Neural cell (in vitro differentiated cells): Measurements from ENCODE around the gene TNS4. TPM values are rescaled to one million over a fixed set of nuclear protein-coding genes. Genes with fewer than 3 reads are reported as not detected.

ENCODE experiments used
- H2AFZ ChIP-seq: fragments of 200-600, 300-800 bp; sonication (generic), shearing (Covaris generic); 2 replicates; pipeline ENCODE4 v1.6.0; 2014; ENCODE audit warnings: low read depth, mild to moderate bottlenecking, antibody characterized with exemption, low read length, moderate library complexity
- H3F3A ChIP-seq: fragments of 200-600 bp; shearing (Covaris generic); 2 replicates; pipeline ENCODE4 v1.6.1; 2016; ENCODE audit warnings: mild to moderate bottlenecking, moderate library complexity, mixed read lengths, antibody characterized with exemption, low read length; ENCODE audit not compliant: insufficient read depth, poor library complexity, severe bottlenecking
- H3K27ac ChIP-seq: fragments of 200-600, 300-800 bp; sonication (generic), shearing (Covaris generic); 2 replicates; pipeline ENCODE4 v1.5.1; 2014; ENCODE audit warnings: mild to moderate bottlenecking, low read length, moderate library complexity
- H3K27me3 ChIP-seq: fragments of 300-800, 200-600 bp; sonication (generic), shearing (Covaris generic); 2 replicates; pipeline ENCODE4 v1.6.0; 2014; ENCODE audit warnings: mild to moderate bottlenecking, low read depth, low read length, moderate library complexity; ENCODE audit not compliant: insufficient read depth
- H3K36me3 ChIP-seq: fragments of 300-800, 200-600 bp; sonication (generic), shearing (Covaris generic); 2 replicates; pipeline ENCODE4 v1.5.1; 2014; ENCODE audit warnings: mild to moderate bottlenecking, antibody characterized with exemption, low read length, moderate library complexity; ENCODE audit not compliant: insufficient read depth
- H3K4me2 ChIP-seq: fragments of 300-800, 200-600 bp; sonication (generic), shearing (Covaris generic); 2 replicates; pipeline ENCODE4 v1.6.0; 2014; ENCODE audit warnings: mild to moderate bottlenecking, low read length
- H3K4me3 ChIP-seq: fragments of 300-800, 200-600 bp; sonication (generic), shearing (Covaris generic); 2 replicates; pipeline ENCODE4 v1.5.1; 2014; ENCODE audit warnings: mild to moderate bottlenecking, low read length, moderate library complexity
- H3K79me2 ChIP-seq: fragments of 200-600 bp; shearing (Covaris generic); replicated peaks from 2 replicates; pipeline ENCODE4 v1.6.0; 2014; ENCODE audit warnings: mild to moderate bottlenecking, low read length, moderate library complexity; ENCODE audit not compliant: insufficient read depth
- H3K9ac ChIP-seq: fragments of 300-800, 200-600 bp; sonication (generic), shearing (Covaris generic); 2 replicates; pipeline ENCODE4 v1.6.1; 2016; ENCODE audit warnings: mild to moderate bottlenecking, low read length, mixed read lengths
- H3K9me2 ChIP-seq: fragments of 200-600 bp; shearing (Covaris generic); 2 replicates; pipeline ENCODE4 v1.6.1; 2016; ENCODE audit warnings: mild to moderate bottlenecking, low read length, mixed read lengths; ENCODE audit not compliant: insufficient read depth
- H3K9me3 ChIP-seq: fragments of 200-600, 300-800 bp; sonication (generic), shearing (Covaris generic); 2 replicates; pipeline ENCODE4 v1.6.1; 2016; ENCODE audit warnings: mild to moderate bottlenecking, mixed run types, low read length, moderate library complexity, mixed read lengths
- H4K20me1 ChIP-seq: fragments of 200-600 bp; shearing (Covaris generic); 2 replicates; pipeline ENCODE4 v1.6.1; 2016; ENCODE audit warnings: mild to moderate bottlenecking, mixed run types; ENCODE audit not compliant: insufficient read depth
- CTCF ChIP-seq: fragments of 450-650 bp; IDR thresholded peaks from 2 replicates; pipeline ENCODE4 v1.5.1; 2014; ENCODE audit warnings: antibody characterized with exemption, mild to moderate bottlenecking, moderate library complexity; ENCODE audit not compliant: poor library complexity, severe bottlenecking
- EP300 ChIP-seq: fragments of 450-650 bp; conservative IDR thresholded peaks from 2 replicates; pipeline ENCODE4 v1.6.1; 2014; ENCODE audit warnings: antibody characterized with exemption, mild to moderate bottlenecking, moderate library complexity; ENCODE audit not compliant: poor library complexity, severe bottlenecking
- EZH2 ChIP-seq: fragments of 200-600, 300-800 bp; shearing (Covaris generic), sonication (generic); IDR thresholded peaks from 2 replicates; pipeline ENCODE4 v1.6.1; 2014; ENCODE audit warnings: antibody characterized with exemption, low read length, borderline replicate concordance, mild to moderate bottlenecking; ENCODE audit not compliant: insufficient read depth, poor library complexity, severe bottlenecking
- MXI1 ChIP-seq: fragments of 450-650 bp; conservative IDR thresholded peaks from 2 replicates; pipeline ENCODE4 v1.6.1; 2014; ENCODE audit warnings: antibody characterized with exemption, mild to moderate bottlenecking; ENCODE audit not compliant: poor library complexity, severe bottlenecking
- POLR2AphosphoS5 ChIP-seq: IDR thresholded peaks from 2 replicates; pipeline ENCODE4 v1.6.1; 2012
- RAD21 ChIP-seq: fragments of 450-650 bp; conservative IDR thresholded peaks from 2 replicates; pipeline ENCODE4 v1.6.1; 2014; ENCODE audit warnings: antibody characterized with exemption, mild to moderate bottlenecking, moderate library complexity
- REST ChIP-seq: IDR thresholded peaks from 2 replicates; pipeline ENCODE4 v1.6.1; 2012; ENCODE audit warnings: borderline replicate concordance
- SMC3 ChIP-seq: fragments of 450-650 bp; conservative IDR thresholded peaks from 2 replicates; pipeline ENCODE4 v1.6.1; 2014; ENCODE audit warnings: antibody characterized with exemption, mild to moderate bottlenecking, moderate library complexity; ENCODE audit not compliant: poor library complexity
- TAF1 ChIP-seq: IDR thresholded peaks from 2 replicates; pipeline ENCODE4 v1.6.1; 2012; ENCODE audit warnings: low read depth
- polyA plus RNA-seq: library from polyadenylated mRNA; depleted of rRNA; stranded (reverse); fragments of >200 nt; gene quantifications from 2 replicates; pipeline ENCODE4 v1.2.3, GENCODE V29; 2014

The TNS4 gene
- polyA plus RNA-seq, 1 donor from 2014 or later = not detected

- TF ChIP-seq REST (no peak), SMC3 (no peak), POLR2AphosphoS5 (no peak), TAF1 (no peak), EP300 (no peak), RAD21 (no peak), CTCF (no peak), MXI1 (no peak), EZH2 (no peak)
- H3K9me3 ChIP-seq = peaks cover 3% of the 10 kb centered on the region
- no peak overlapping the region for H3K4me2 ChIP-seq
- H3K4me3 ChIP-seq = no peak overlapping the region
- no peak overlapping the region for H3K27ac ChIP-seq
- no peaks in the 10 kb centered on the region for H3K79me2 ChIP-seq
- no peaks in the 10 kb centered on the region for H4K20me1 ChIP-seq
- H3K36me3 ChIP-seq = no peaks in the 10 kb centered on the region
- H3K9me2 ChIP-seq = no peaks in the 10 kb centered on the region
- H3K9ac ChIP-seq = no peak overlapping the region
- H2AFZ ChIP-seq = no peak overlapping the region
- H3K27me3 ChIP-seq = no peaks in the 10 kb centered on the region
- H3F3A ChIP-seq = no peaks in the 10 kb centered on the region
Measured at GRCh38 chr17:40472733-40473452, 28.5 kb downstream of the TNS4 start.

- Histone ChIP-seq H3K4me3 (no peak overlapping the region), H3K36me3 (no peaks in the 10 kb centered on the region), H3K9ac (no peak overlapping the region), H3K9me3 (peaks cover 3% of the 10 kb centered on the region), H3K9me2 (no peaks in the 10 kb centered on the region), H4K20me1 (no peaks in the 10 kb centered on the region), H3K79me2 (no peaks in the 10 kb centered on the region), H3K27ac (no peak overlapping the region), H3K27me3 (no peaks in the 10 kb centered on the region), H2AFZ (no peak overlapping the region), H3K4me2 (no peak overlapping the region), H3F3A (no peaks in the 10 kb centered on the region)
- no peak for TF ChIP-seq REST
- no peak for TF ChIP-seq EZH2
- no peak for TF ChIP-seq MXI1
- no peak for TF ChIP-seq SMC3
- TF ChIP-seq CTCF = no peak
Measured at GRCh38 chr17:40471846-40472732, 29.3 kb downstream of the TNS4 start.
